AG04449 (cell line): Measurements from ENCODE around the gene AGAP1.
A peak's percentile ranks its signal among the peaks of the same experiment; 100 is the strongest.

Experiments used
- CTCF ChIA-PET: fragments of 350-600 bp; formaldehyde crosslinking; extraction: SDS; loops from one replicate; lab custom pipeline; 2021; ENCODE audit warnings: antibody characterized with exemption; lab: Yijun Ruan, JAX
- POLR2A ChIA-PET: fragments of 400-600, 350-600 bp; formaldehyde crosslinking; extraction: SDS; loops from one replicate; lab custom pipeline; 2020; ENCODE audit warnings: antibody characterized with exemption, inconsistent platforms; lab: Yijun Ruan, JAX
- DNase-seq: peaks from one replicate; pipeline ENCODE4 v3.0.0-alpha.2; 2010; ENCODE audit warnings: low read depth, low spot score
- H3K4me3 ChIP-seq: 2 replicates; pipeline ENCODE4 v1.5.1; 2011; ENCODE audit warnings: low read depth, mild to moderate bottlenecking, control low read depth, low read length
- TF ChIP-seq, protein P1 (sequence below): IDR thresholded peaks from one replicate; pipeline ENCODE4 v1.5.1; 2011; ENCODE audit warnings: mild to moderate bottlenecking, moderate library complexity, low read length, control low read depth, inconsistent platforms; ENCODE audit not compliant: insufficient read depth; ENCODE audit errors: missing control alignments

Gene AGAP1

DNA sequence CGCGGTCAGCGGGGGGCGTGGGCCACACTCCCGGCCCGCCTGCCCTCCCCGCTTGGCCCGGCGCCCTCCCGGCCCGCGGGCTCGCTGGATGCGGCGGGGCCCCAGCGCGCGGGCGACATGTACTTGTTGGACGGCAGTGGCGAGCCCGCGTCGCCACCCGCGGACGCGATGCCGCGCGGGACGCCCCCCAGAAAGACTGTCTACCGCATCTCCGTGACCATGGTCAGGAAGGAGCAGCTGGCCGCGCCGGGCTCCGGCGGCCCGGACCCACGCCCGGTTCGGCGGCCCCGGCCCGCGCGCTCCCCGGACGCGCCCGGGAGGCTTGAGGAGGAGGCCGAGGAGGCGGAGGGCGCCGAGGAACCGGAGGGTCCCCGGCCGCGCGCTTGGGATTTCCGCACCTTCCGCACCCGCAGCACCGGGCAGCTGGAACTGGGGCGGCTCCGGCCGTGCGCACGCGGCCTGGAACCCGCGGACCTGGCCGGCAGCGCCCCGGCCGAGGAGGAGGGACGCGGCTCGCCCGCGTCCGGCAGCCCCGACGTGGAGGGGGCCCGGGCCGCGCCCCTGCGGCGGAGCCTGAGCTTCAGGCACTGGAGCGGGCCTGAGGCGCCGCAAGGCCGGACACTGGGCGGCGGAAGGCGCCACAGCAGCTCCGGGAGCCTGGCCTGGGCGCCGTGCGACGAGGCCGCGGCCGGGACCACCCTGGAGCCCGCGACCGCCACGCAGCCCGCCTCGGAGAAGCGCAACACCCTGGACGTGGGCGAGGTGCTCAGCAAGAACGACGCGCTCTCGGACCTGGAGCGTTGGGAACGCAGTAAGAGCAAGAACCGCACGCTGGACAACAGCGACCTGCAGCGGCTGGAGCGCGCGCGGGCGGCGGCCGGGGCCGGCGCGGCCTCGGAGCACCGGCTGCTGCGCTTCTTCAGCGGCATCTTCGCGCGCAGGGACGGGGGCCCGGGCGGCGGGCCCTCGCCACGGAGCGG is 176.4 kb downstream of the AGAP1 start:
- H3K4me3 ChIP-seq = peak overlapping the region; percentile 55
- ChIA-PET CTCF (interaction anchor here (0.7 to 9.9 kb wide), 6 partner anchors 35 to 92 kb away, joined by 3 to 106 read pairs (median 3); no protein-coding TSS in a partner anchor), POLR2A (interaction anchor here (1.0 kb wide), 1 partner anchor 48 kb away, joined by 3 read pairs; no protein-coding TSS in a partner anchor)
- TF ChIP-seq, protein P1, sequence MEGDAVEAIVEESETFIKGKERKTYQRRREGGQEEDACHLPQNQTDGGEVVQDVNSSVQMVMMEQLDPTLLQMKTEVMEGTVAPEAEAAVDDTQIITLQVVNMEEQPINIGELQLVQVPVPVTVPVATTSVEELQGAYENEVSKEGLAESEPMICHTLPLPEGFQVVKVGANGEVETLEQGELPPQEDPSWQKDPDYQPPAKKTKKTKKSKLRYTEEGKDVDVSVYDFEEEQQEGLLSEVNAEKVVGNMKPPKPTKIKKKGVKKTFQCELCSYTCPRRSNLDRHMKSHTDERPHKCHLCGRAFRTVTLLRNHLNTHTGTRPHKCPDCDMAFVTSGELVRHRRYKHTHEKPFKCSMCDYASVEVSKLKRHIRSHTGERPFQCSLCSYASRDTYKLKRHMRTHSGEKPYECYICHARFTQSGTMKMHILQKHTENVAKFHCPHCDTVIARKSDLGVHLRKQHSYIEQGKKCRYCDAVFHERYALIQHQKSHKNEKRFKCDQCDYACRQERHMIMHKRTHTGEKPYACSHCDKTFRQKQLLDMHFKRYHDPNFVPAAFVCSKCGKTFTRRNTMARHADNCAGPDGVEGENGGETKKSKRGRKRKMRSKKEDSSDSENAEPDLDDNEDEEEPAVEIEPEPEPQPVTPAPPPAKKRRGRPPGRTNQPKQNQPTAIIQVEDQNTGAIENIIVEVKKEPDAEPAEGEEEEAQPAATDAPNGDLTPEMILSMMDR = peak; percentile 57
- DNase-seq = no peak

DNA sequence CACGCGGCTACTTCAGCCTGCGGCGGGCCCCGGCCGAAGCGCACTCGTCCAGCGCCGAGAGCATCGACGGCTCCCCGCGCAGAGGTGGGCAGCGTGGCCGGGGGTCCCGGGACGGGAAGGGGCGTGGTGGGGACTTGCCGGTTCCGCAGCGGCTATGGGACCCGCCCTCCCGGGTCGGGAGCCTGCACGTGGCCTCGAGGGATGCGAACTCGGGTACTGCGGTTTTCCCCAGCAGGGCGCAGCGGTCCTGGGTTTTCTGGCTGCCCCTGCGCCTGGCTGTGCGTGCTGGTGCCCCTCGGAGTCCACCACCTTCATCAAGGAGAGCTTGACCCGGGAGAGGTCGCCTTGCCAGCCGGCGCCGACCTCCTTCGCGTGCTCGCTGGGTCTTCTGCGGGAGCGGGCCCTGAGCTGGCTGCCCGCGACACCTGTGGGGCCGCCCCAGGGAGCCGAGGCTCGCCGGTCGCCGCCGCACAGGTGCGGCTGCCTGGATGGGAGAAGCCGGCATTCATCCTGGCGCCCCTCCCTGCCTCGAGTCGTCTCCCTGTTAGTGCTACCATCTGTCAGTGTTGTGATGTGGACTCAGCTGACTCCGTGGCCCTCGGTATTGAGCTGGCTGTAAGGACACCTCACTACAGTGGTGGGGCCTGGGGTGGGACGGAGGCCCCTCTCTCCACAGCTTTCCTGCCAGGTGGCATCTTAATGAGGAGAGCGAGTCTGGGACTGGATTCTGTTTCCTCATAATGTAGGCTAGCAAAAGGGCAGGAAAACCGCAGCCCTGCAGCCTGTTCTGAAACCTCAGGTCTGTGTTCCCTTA is 177.3 kb downstream of the AGAP1 start:
- no peak for DNase-seq
- ChIA-PET CTCF (interaction anchor here (0.8 to 9.9 kb wide), 7 partner anchors 11 to 77 kb away, joined by 3 to 106 read pairs (median 3); no protein-coding TSS in a partner anchor), POLR2A (no interaction called here)
- H3K4me3 ChIP-seq = peak overlapping the region; percentile 12; the same call in 1 of the 2 replicates
- TF ChIP-seq, protein P1 = no peak

DNA sequence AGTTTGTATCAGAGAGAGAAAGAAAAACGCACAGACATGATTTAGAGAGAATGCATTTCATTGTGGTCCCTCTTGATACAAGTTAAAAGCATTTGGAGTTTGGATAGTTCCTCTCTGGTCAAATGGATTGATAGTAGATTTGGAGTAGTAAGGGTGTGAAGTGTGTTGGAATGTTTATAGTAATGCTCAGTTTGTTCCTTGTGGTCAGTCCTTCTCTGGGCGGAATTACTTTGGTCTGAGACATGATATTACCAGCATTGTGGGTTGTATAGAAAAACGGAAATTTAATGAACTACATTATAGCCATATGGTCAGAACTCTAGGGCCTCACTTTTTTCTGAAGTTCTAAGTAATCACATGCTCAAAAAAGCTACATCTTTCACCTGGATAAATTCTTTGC is 178.9 kb downstream of the AGAP1 start:
- ChIA-PET CTCF (interaction anchor here (1.2 to 9.9 kb wide), 5 partner anchors 9 to 540 kb away, joined by 3 to 106 read pairs (median 5); no protein-coding TSS in a partner anchor), POLR2A (no interaction called here)
- DNase-seq = no peak
- H3K4me3 ChIP-seq = no peak overlapping the region
- TF ChIP-seq, protein P1 = no peak

DNA sequence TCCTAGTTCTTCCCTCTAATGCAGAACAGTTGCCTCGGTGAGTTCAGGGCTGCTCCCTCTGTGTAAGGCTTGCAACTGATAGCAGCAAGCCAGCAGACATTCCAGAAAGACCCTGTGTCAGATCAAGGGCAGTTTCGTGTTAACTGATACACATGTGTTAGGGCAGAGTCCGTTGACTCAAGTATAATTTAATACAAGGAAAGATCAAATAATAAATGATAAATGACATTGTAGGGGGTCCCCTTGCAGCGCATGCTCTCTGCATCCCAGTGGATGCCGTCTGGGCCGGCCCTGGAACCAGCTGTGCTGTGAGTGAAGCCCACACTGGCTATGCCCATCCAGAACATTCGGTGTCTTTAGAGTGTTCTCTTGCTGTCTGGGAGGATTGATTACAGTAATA is 180.3 kb downstream of the AGAP1 start:
- DNase-seq = no peak
- no peak overlapping the region for H3K4me3 ChIP-seq
- TF ChIP-seq, protein P1 = no peak
- POLR2A ChIA-PET = no interaction called here
- CTCF ChIA-PET = interaction anchor here (0.7 to 9.9 kb wide), 4 partner anchors 33 to 542 kb away, joined by 3 to 106 read pairs (median 8); no protein-coding TSS in a partner anchor

DNA sequence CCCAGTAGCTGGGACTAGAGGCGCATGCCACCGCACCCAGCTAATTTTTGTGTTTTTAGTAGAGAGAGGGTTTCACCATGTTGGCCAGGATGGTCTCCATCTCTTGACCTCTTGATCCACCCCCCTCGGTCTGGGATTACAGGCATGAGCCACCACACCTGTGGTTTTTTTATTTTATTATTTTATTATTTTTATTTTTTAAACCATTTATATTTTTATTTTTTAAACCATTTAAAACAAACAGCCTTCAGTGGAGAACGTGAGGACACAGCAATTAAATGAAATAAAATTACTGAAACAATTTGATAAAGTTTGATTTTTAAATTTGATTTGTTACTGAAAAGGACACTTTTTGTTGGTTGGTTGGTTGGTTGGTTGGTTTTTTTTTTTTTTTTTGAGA is 181.0 kb downstream of the AGAP1 start:
- no peak for DNase-seq
- POLR2A ChIA-PET = no interaction called here
- TF ChIP-seq, protein P1 = no peak
- H3K4me3 ChIP-seq = no peak overlapping the region
- CTCF ChIA-PET = interaction anchor here (0.7 to 9.9 kb wide), 2 partner anchors 32 to 80 kb away, joined by 3 to 106 read pairs; no protein-coding TSS in a partner anchor
